ENCODE results near the gene BTG2.

DNA sequence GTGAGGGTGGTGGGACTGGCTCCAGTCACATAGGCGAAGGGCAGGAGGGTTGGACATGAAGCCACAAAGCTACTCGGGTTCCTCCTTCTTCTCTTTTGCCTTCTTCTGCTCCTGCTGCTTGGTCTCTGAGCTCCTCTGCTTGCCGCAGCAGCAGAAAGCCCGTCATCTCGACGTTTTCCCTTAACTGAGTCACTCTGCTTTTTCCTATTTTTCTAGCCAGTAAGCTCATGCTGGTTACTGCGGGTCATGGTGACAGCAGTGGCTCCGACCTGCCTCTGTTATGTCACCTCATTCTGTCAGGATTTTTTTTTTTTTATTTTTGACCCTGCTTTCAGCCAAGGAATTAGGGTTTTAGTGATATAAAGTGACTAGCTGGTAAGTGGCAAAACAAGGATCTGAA is 48.2 kb downstream of the BTG2 start:
- TF ChIP-seq, protein P1, sequence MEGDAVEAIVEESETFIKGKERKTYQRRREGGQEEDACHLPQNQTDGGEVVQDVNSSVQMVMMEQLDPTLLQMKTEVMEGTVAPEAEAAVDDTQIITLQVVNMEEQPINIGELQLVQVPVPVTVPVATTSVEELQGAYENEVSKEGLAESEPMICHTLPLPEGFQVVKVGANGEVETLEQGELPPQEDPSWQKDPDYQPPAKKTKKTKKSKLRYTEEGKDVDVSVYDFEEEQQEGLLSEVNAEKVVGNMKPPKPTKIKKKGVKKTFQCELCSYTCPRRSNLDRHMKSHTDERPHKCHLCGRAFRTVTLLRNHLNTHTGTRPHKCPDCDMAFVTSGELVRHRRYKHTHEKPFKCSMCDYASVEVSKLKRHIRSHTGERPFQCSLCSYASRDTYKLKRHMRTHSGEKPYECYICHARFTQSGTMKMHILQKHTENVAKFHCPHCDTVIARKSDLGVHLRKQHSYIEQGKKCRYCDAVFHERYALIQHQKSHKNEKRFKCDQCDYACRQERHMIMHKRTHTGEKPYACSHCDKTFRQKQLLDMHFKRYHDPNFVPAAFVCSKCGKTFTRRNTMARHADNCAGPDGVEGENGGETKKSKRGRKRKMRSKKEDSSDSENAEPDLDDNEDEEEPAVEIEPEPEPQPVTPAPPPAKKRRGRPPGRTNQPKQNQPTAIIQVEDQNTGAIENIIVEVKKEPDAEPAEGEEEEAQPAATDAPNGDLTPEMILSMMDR (IDR thresholded peaks at IDR 0.05): no peak
- TF ChIP-seq POLR2A (IDR thresholded peaks at IDR 0.05): no peak

All from thyroid gland (tissue), 4 donors.